Trophoblast cell (in vitro differentiated cells and primary cell): ENCODE measurements around the gene DYSF.

Experiments
- DNase-seq, 2 donors: peaks; one replicate each; pipeline ENCODE4 v3.0.0-alpha.2; 2016
- H2AFZ ChIP-seq: 2 replicates; pipeline ENCODE4 v1.6.1; 2013; ENCODE audit warnings: low read length, moderate library complexity, mild to moderate bottlenecking; ENCODE audit not compliant: insufficient read depth, poor library complexity
- H2AK5ac ChIP-seq: 2 replicates; pipeline ENCODE4 v1.6.1; 2013; ENCODE audit warnings: mild to moderate bottlenecking, low read length
- H2BK120ac ChIP-seq: 2 replicates; pipeline ENCODE4 v1.6.1; 2013; ENCODE audit warnings: low read length, mild to moderate bottlenecking, moderate library complexity; ENCODE audit not compliant: insufficient read depth, poor library complexity
- H2BK12ac ChIP-seq: 2 replicates; pipeline ENCODE4 v1.6.1; 2013; ENCODE audit warnings: mild to moderate bottlenecking, low read length, moderate library complexity
- H2BK5ac ChIP-seq: 2 replicates; pipeline ENCODE4 v1.6.1; 2013; ENCODE audit warnings: low read length, low read depth, moderate library complexity, mild to moderate bottlenecking; ENCODE audit not compliant: poor library complexity
- H3K14ac ChIP-seq: 2 replicates; pipeline ENCODE4 v1.6.1; 2013; ENCODE audit warnings: mild to moderate bottlenecking, low read length
- H3K18ac ChIP-seq: 2 replicates; pipeline ENCODE4 v1.6.1; 2013; ENCODE audit warnings: mild to moderate bottlenecking, low read length
- H3K23ac ChIP-seq: 2 replicates; pipeline ENCODE4 v1.6.1; 2013; ENCODE audit warnings: low read length
- H3K27ac ChIP-seq: 2 replicates; pipeline ENCODE4 v1.5.1; 2013; ENCODE audit warnings: low read depth, mild to moderate bottlenecking, inconsistent platforms, low read length, moderate library complexity
- H3K27me3 ChIP-seq: 2 replicates; pipeline ENCODE4 v1.6.1; 2013; ENCODE audit warnings: inconsistent platforms, mild to moderate bottlenecking, low read length, moderate library complexity; ENCODE audit not compliant: insufficient read depth
- H3K36me3 ChIP-seq, 2 experiments: 1 replicate in 1 of 2; 2 replicates in 1 of 2; pipeline ENCODE4 v1.6.1; 2013; ENCODE audit warnings: low read length in 2 of 2, mild to moderate bottlenecking in 2 of 2, moderate library complexity in 1 of 2; ENCODE audit not compliant: insufficient read depth in 2 of 2, control insufficient read depth in 1 of 2
- H3K4ac ChIP-seq: 2 replicates; pipeline ENCODE4 v1.6.1; 2013; ENCODE audit warnings: low read depth, mild to moderate bottlenecking, low read length, moderate library complexity
- H3K4me1 ChIP-seq, 2 experiments: 1 replicate in 1 of 2; 2 replicates in 1 of 2; pipeline ENCODE4 v1.6.1; 2013; ENCODE audit warnings: low read length in 2 of 2, mild to moderate bottlenecking in 2 of 2, moderate library complexity in 1 of 2; ENCODE audit not compliant: insufficient read depth in 2 of 2, control insufficient read depth in 1 of 2
- H3K4me2 ChIP-seq: 2 replicates; pipeline ENCODE4 v1.6.1; 2013; ENCODE audit warnings: inconsistent platforms, mild to moderate bottlenecking, low read length, moderate library complexity
- H3K4me3 ChIP-seq: 2 replicates; pipeline ENCODE4 v1.5.1; 2013; ENCODE audit warnings: mild to moderate bottlenecking, low read depth, low read length, inconsistent platforms
- H3K79me1 ChIP-seq: one replicate; pipeline ENCODE4 v1.6.1; 2013; ENCODE audit warnings: low read length
- H3K79me2 ChIP-seq: 2 replicates; pipeline ENCODE4 v1.6.1; 2013; ENCODE audit warnings: low read length, mild to moderate bottlenecking; ENCODE audit not compliant: control insufficient read depth, insufficient read depth, poor library complexity
- H3K9ac ChIP-seq: 2 replicates; pipeline ENCODE4 v1.6.1; 2013; ENCODE audit warnings: mild to moderate bottlenecking, low read length
- H3K9me3 ChIP-seq: 2 replicates; pipeline ENCODE4 v1.6.1; 2013; ENCODE audit warnings: low read depth, mild to moderate bottlenecking, control low read depth, inconsistent platforms, low read length; ENCODE audit not compliant: insufficient read depth
- H4K12ac ChIP-seq: 2 replicates; pipeline ENCODE4 v1.6.1; 2013; ENCODE audit warnings: low read depth, mild to moderate bottlenecking, low read length, moderate library complexity
- H4K8ac ChIP-seq: 2 replicates; pipeline ENCODE4 v1.6.1; 2013; ENCODE audit warnings: low read depth, mild to moderate bottlenecking, low read length, moderate library complexity
- H4K91ac ChIP-seq: one replicate; pipeline ENCODE4 v1.6.1; 2013; ENCODE audit warnings: low read depth, mild to moderate bottlenecking, low read length, moderate library complexity
- WGBS: extraction: QIAGEN DNeasy Blood & Tissue Kit; methylation state at CpG from one replicate; pipeline ENCODE4 v1.1.7; 2013; ENCODE audit warnings: missing lambda C conversion rate; ENCODE audit not compliant: insufficient read length, insufficient coverage; ENCODE audit errors: extremely low coverage; 5-methylcytosine and 5-hydroxymethylcytosine counted together

The DYSF gene

DNA sequence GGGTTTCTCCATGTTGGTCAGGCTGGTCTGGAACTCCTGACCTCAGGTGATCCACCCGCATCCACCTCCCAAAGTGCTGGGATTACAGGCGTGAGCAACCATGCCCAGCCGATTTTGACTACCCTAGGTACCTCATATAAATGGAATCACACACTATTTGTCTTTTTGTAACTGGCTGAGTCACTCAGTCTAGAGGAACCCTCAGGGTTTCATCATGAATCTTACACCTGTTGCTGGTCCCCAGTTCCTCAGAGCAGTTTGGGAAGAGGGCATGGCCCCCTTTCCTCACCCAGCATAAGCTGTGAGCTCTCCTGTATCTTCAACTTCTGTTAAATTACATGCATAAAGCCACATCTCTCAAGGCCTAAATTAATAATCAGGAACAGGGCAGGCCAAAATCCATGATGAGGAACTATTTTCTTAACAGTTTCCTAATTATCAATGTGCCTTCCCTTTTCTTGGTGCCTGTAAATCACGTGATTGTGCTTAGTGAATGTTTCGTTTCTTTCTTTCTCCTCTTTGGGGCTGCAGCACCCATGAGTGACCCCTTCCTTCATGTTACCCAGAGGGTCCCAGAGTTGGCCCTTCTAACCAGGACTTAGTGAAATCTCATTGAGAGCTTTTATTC, 20.9 kb downstream of the DYSF start:
- no peak overlapping the region for H3K14ac ChIP-seq
- H3K18ac ChIP-seq = no peak overlapping the region
- H3K36me3 ChIP-seq = peaks cover 0 to 4% of the 10 kb centered on the region in 2 experiments
- H2AK5ac ChIP-seq = no peak overlapping the region
- H3K79me2 ChIP-seq = no peaks in the 10 kb centered on the region
- no peak overlapping the region for H4K12ac ChIP-seq
- no peak overlapping the region for H3K23ac ChIP-seq
- no peak overlapping the region for H3K27ac ChIP-seq
- no peaks in the 10 kb centered on the region for H3K79me1 ChIP-seq
- WGBS = no CpG with 5 or more reads among the region's 5 CpGs
- no peaks in the 10 kb centered on the region for H3K27me3 ChIP-seq
- no peak overlapping the region for H2BK5ac ChIP-seq
- H2AFZ ChIP-seq = no peak overlapping the region
- H3K9me3 ChIP-seq = no peaks in the 10 kb centered on the region
- H3K4me3 ChIP-seq = no peak overlapping the region
- H3K4me1 ChIP-seq = no peaks in the 10 kb centered on the region
- DNase-seq = no peak
- H2BK120ac ChIP-seq = no peak overlapping the region
- no peak overlapping the region for H4K91ac ChIP-seq
- H2BK12ac ChIP-seq = no peak overlapping the region
- H4K8ac ChIP-seq = no peak overlapping the region
- no peak overlapping the region for H3K4ac ChIP-seq
- H3K4me2 ChIP-seq = no peak overlapping the region
- H3K9ac ChIP-seq = no peak overlapping the region

- no peaks in the 10 kb centered on the region for H3K79me2 ChIP-seq
- no peak overlapping the region for H2BK5ac ChIP-seq
- no peak overlapping the region for H3K27ac ChIP-seq
- H3K4me2 ChIP-seq = no peak overlapping the region
- H2AK5ac ChIP-seq = no peak overlapping the region
- no peak overlapping the region for H3K23ac ChIP-seq
- WGBS = no CpG with 5 or more reads among the region's 10 CpGs
- H2AFZ ChIP-seq = no peak overlapping the region
- no peaks in the 10 kb centered on the region for H3K27me3 ChIP-seq
- H3K9me3 ChIP-seq = peaks cover 3% of the 10 kb centered on the region
- no peak for DNase-seq
- H2BK12ac ChIP-seq = no peak overlapping the region
- no peaks in the 10 kb centered on the region for H3K79me1 ChIP-seq
- no peak overlapping the region for H3K9ac ChIP-seq
- no peak overlapping the region for H3K18ac ChIP-seq
- H4K91ac ChIP-seq = no peak overlapping the region
- no peak overlapping the region for H3K4me3 ChIP-seq
- H3K4ac ChIP-seq = no peak overlapping the region
- H4K8ac ChIP-seq = no peak overlapping the region
- H4K12ac ChIP-seq = no peak overlapping the region
- H3K36me3 ChIP-seq = peaks cover 0 to 4% of the 10 kb centered on the region in 2 experiments
- H3K4me1 ChIP-seq = no peaks in the 10 kb centered on the region
- H2BK120ac ChIP-seq = no peak overlapping the region
- H3K14ac ChIP-seq = no peak overlapping the region
These were observed 21.5 kb downstream of the DYSF start for GRCh38 chr2:71474744-71475397.

DNA sequence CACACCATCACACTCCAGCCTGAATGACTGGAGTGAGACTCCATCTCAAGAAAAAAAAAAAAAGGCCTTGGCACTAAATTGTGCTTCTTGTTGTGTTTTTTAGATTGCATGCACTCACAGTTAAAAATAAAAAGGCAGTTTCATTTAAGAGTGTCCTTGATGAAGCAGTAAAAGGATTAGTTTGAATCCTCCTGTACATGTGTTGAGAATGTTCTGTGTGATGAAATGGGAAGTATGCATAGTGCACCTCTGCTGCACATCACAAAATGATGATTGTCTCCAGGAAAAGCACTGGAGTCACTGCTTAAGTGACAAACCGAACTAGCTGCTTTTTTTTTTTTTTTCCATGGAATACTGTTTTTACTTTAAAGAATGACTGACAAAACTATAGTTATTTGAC, 23.1 kb downstream of the DYSF start:
- Histone ChIP-seq H2AFZ (no peak overlapping the region), H3K4me2 (no peak overlapping the region), H3K9ac (no peak overlapping the region), H3K18ac (no peak overlapping the region), H2AK5ac (no peak overlapping the region), H3K27me3 (no peaks in the 10 kb centered on the region), H3K9me3 (peaks cover 3% of the 10 kb centered on the region), H2BK120ac (no peak overlapping the region), H3K4me3 (no peak overlapping the region), H3K27ac (no peak overlapping the region), H3K79me2 (no peaks in the 10 kb centered on the region), H3K23ac (no peak overlapping the region), H3K36me3 (peaks cover 0 to 8% of the 10 kb centered on the region in 2 experiments), H3K4ac (no peak overlapping the region), H3K79me1 (no peaks in the 10 kb centered on the region), H4K12ac (no peak overlapping the region), H4K91ac (no peak overlapping the region), H3K14ac (no peak overlapping the region), H3K4me1 (no peaks in the 10 kb centered on the region), H4K8ac (no peak overlapping the region), H2BK5ac (no peak overlapping the region), H2BK12ac (no peak overlapping the region)
- no peak for DNase-seq
- no CpG with 5 or more reads among the region's 1 CpG for WGBS

DNA sequence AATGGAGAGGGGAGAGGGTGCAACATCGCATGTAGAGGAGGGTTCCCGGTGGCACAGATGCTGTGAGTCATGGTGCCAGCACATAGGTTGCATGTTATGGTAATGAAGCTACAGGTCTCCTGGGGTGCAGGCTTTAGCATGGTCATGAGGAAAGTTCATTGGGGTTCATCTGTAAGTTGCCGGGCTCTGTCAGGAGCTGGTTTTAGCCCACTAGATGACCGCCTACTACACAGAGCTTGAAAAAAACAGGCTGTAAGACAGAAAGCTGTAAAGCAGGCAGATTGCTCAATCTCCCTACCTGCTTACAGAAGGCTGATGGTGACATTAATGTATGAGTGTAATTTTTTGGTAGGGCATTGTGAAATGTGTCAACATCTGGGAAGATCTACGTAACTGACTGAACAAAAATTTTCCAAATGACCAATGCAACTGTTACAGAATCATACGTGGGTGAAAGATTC, 23.9 kb downstream of the DYSF start:
- no peak overlapping the region for H4K8ac ChIP-seq
- peaks cover 3% of the 10 kb centered on the region for H3K9me3 ChIP-seq
- no peak overlapping the region for H2AK5ac ChIP-seq
- no peak overlapping the region for H3K9ac ChIP-seq
- H3K23ac ChIP-seq = no peak overlapping the region
- H3K4me3 ChIP-seq = no peak overlapping the region
- no peak overlapping the region for H3K4ac ChIP-seq
- H3K79me2 ChIP-seq = no peaks in the 10 kb centered on the region
- H3K36me3 ChIP-seq = peaks cover 0 to 8% of the 10 kb centered on the region in 2 experiments
- no peaks in the 10 kb centered on the region for H3K4me1 ChIP-seq
- no peak overlapping the region for H2BK120ac ChIP-seq
- H3K27ac ChIP-seq = no peak overlapping the region
- H4K12ac ChIP-seq = no peak overlapping the region
- H3K4me2 ChIP-seq = no peak overlapping the region
- no peak overlapping the region for H2AFZ ChIP-seq
- no CpG with 5 or more reads among the region's 6 CpGs for WGBS
- no peaks in the 10 kb centered on the region for H3K27me3 ChIP-seq
- no peak overlapping the region for H3K18ac ChIP-seq
- H3K79me1 ChIP-seq = no peaks in the 10 kb centered on the region
- H2BK12ac ChIP-seq = no peak overlapping the region
- no peak overlapping the region for H2BK5ac ChIP-seq
- H4K91ac ChIP-seq = no peak overlapping the region
- H3K14ac ChIP-seq = no peak overlapping the region
- DNase-seq = peak; percentile 52 to 91
